ENCODE data around the gene KDM4F.

The KDM4F gene

GRCh38 chr11:95065336-95065735, 16.1 kb downstream of the KDM4F start:
- peak in 1 of 56 donors; percentile 18 for DNase-seq

- no peak for DNase-seq
These were observed 17.5 kb downstream of the KDM4F start, which contains the start of gene SRSF8 for GRCh38 chr11:95066716-95067038. SRSF8 (plus strand) TSS chr11:95066919; CDS start chr11:95067227, 308 bp downstream.

- DNase-seq = peak in 54 of 56 donors; percentile 31 to 88 (median 78)
These were observed 18.0 kb downstream of the KDM4F start for GRCh38 chr11:95067039-95067840.

- DNase-seq = peak in 1 of 56 donors; percentile 77
These were observed 18.6 kb downstream of the KDM4F start for GRCh38 chr11:95067841-95068219.

GRCh38 chr11:95068549-95068948, 19.3 kb downstream of the KDM4F start:
- DNase-seq = peak in 47 of 56 donors; percentile 12 to 81 (median 49)

GRCh38 chr11:95070471-95070870, 21.2 kb downstream of the KDM4F start:
- DNase-seq = no peak

GRCh38 chr11:95072948-95073347, 23.7 kb downstream of the KDM4F start:
- DNase-seq = no peak

- peak in 18 of 56 donors; percentile 8 to 65 (median 28) for DNase-seq
These were observed 25.8 kb downstream of the KDM4F start for GRCh38 chr11:95074792-95075563.

GRCh38 chr11:95076416-95076815, 27.2 kb downstream of the KDM4F start:
- DNase-seq = no peak

- DNase-seq = no peak
These were observed 27.8 kb downstream of the KDM4F start for GRCh38 chr11:95076981-95077380.

GRCh38 chr11:95078526-95078925, 29.3 kb downstream of the KDM4F start:
- DNase-seq = peak in 1 of 56 donors; percentile 42

GRCh38 chr11:95081010-95081409, 31.8 kb downstream of the KDM4F start:
- DNase-seq = peak in 1 of 56 donors; percentile 48

- peak in 48 of 56 donors; percentile 26 to 87 (median 66) for DNase-seq
These were observed 32.2 kb downstream of the KDM4F start for GRCh38 chr11:95081412-95081811.

GRCh38 chr11:95082576-95083001, 33.4 kb downstream of the KDM4F start:
- peak in 38 of 56 donors; percentile 15 to 84 (median 60) for DNase-seq

- peak in 9 of 56 donors; percentile 15 to 40 (median 27) for DNase-seq
These were observed 35.3 kb downstream of the KDM4F start for GRCh38 chr11:95084509-95084908.

GRCh38 chr11:95085117-95085816, 36.0 kb downstream of the KDM4F start:
- no peak for DNase-seq

GRCh38 chr11:95086151-95086550, 36.9 kb downstream of the KDM4F start:
- DNase-seq = no peak

GRCh38 chr11:95086836-95087570, 37.8 kb downstream of the KDM4F start:
- DNase-seq = no peak

GRCh38 chr11:95088946-95089619, 39.9 kb downstream of the KDM4F start:
- DNase-seq = peak in 8 of 56 donors; percentile 33 to 90 (median 82)
